Neutrophil (primary cell): Measurements from ENCODE around the gene ZNF587B.
"Not testable (repeated sequence)": the region's sequence is repeated elsewhere in the genome, so short reads cannot be mapped to it uniquely, and the experiment has no call there.

Experiments
- H3K27ac ChIP-seq: fragments of 200-600 bp; sonication (generic); 2 replicates; pipeline ENCODE4 v1.5.1; 2016; ENCODE audit warnings: mild to moderate bottlenecking, moderate library complexity
- H3K27me3 ChIP-seq: fragments of 200-600 bp; sonication (generic); 2 replicates; pipeline ENCODE4 v1.6.0; 2016; ENCODE audit warnings: mild to moderate bottlenecking
- H3K36me3 ChIP-seq: fragments of 200-600 bp; sonication (generic); 2 replicates; pipeline ENCODE4 v1.5.1; 2017
- H3K4me1 ChIP-seq, 2 experiments: fragments of 200-600 bp in 1 of 2; sonication (generic) in 1 of 2; 1 replicate in 1 of 2; 2 replicates in 1 of 2; pipeline versions ENCODE4 v1.5.1 to v1.6.1; 2013 to 2016; ENCODE audit warnings: low read depth in 1 of 2, low read length in 1 of 2, mild to moderate bottlenecking in 1 of 2, moderate library complexity in 1 of 2; ENCODE audit not compliant: control insufficient read depth in 1 of 2, insufficient read depth in 1 of 2
- H3K4me3 ChIP-seq, 2 experiments: fragments of 200-600 bp in 1 of 2; sonication (generic) in 1 of 2; 1 replicate in 1 of 2; 2 replicates in 1 of 2; pipeline ENCODE4 v1.5.1; 2013 to 2016; ENCODE audit warnings: low read depth in 1 of 2, low read length in 1 of 2, mild to moderate bottlenecking in 1 of 2, moderate library complexity in 1 of 2
- H3K9me3 ChIP-seq: fragments of 200-600 bp; sonication (generic); 2 replicates; pipeline ENCODE4 v1.5.1; 2016
- CTCF ChIP-seq: fragments of 200-600 bp; sonication (generic); IDR thresholded peaks from 2 replicates; pipeline ENCODE4 v1.5.1; 2016; ENCODE audit warnings: antibody characterized with exemption

Gene ZNF587B

GRCh38 chr19:57850553-57851017 lies 20.5 kb downstream of the ZNF587B start:
- no peaks in the 10 kb centered on the region for H3K9me3 ChIP-seq
- TF ChIP-seq CTCF, result no peak
- peaks cover 9% of the 10 kb centered on the region for H3K36me3 ChIP-seq
- H3K4me1 ChIP-seq, result peaks cover 25 to 38% of the 10 kb centered on the region in 2 experiments
- H3K4me3 ChIP-seq, result peak overlapping the region; percentile 72 to 75
- no peaks in the 10 kb centered on the region for H3K27me3 ChIP-seq
- H3K27ac ChIP-seq, result peak overlapping the region; percentile 82

- Histone ChIP-seq H3K36me3 (peaks cover 24% of the 10 kb centered on the region), H3K4me1 (peaks cover 20 to 31% of the 10 kb centered on the region in 2 experiments)
- not testable (repeated sequence) for H3K27me3 ChIP-seq, H3K27ac ChIP-seq, H3K4me3 ChIP-seq, H3K9me3 ChIP-seq
Observed at GRCh38 chr19:57851812-57852603, 21.9 kb downstream of the ZNF587B start.

GRCh38 chr19:57854117-57854516 lies 24.0 kb downstream of the ZNF587B start:
- H3K27me3 ChIP-seq, H3K27ac ChIP-seq, H3K4me3 ChIP-seq, H3K9me3 ChIP-seq: not testable (repeated sequence)
- H3K36me3 ChIP-seq, result peaks cover 42% of the 10 kb centered on the region
- H3K4me1 ChIP-seq, result peaks cover 10 to 14% of the 10 kb centered on the region in 2 experiments

- not testable (repeated sequence) for H3K27me3 ChIP-seq, H3K27ac ChIP-seq, H3K4me1 ChIP-seq, H3K4me3 ChIP-seq, H3K9me3 ChIP-seq
- peaks cover 82% of the 10 kb centered on the region for H3K36me3 ChIP-seq
Observed at GRCh38 chr19:57862351-57862750, 32.3 kb downstream of the ZNF587B start.

GRCh38 chr19:57867868-57868492 lies 37.9 kb downstream of the ZNF587B start:
- Histone ChIP-seq H3K27ac (no peak overlapping the region), H3K4me3 (no peak overlapping the region), H3K36me3 (peaks cover 42% of the 10 kb centered on the region), H3K4me1 (no peaks in the 10 kb centered on the region), H3K27me3 (no peaks in the 10 kb centered on the region), H3K9me3 (peaks cover 29% of the 10 kb centered on the region)
- no peak for TF ChIP-seq CTCF

- peaks cover 28% of the 10 kb centered on the region for H3K36me3 ChIP-seq
- not testable (repeated sequence) for H3K4me1 ChIP-seq, H3K4me3 ChIP-seq, H3K27ac ChIP-seq, H3K27me3 ChIP-seq
- H3K9me3 ChIP-seq, result peaks cover 39% of the 10 kb centered on the region
Observed at GRCh38 chr19:57869655-57870054, 39.6 kb downstream of the ZNF587B start.

- Histone ChIP-seq H3K9me3 (peaks cover 40% of the 10 kb centered on the region), H3K27ac (no peak overlapping the region), H3K4me1 (no peaks in the 10 kb centered on the region), H3K4me3 (no peak overlapping the region), H3K36me3 (peaks cover 22% of the 10 kb centered on the region), H3K27me3 (no peaks in the 10 kb centered on the region)
- no peak for TF ChIP-seq CTCF
Observed at GRCh38 chr19:57870225-57870624, 40.1 kb downstream of the ZNF587B start.
